H4 (cell line): ENCODE data around the gene HOMEZ. TPM values are rescaled to one million over a fixed set of nuclear protein-coding genes. Genes with fewer than 3 reads are reported as not detected.
A peak's percentile ranks its signal among the peaks of the same experiment; 100 is the strongest.
"Not testable (repeated sequence)": the region's sequence is repeated elsewhere in the genome, so short reads cannot be mapped to it uniquely, and the experiment has no call there.

Experiments
- DNase-seq: peaks from one replicate; pipeline ENCODE4 v3.0.0-alpha.2; 2015; ENCODE audit warnings: low spot score
- total RNA-seq: library from RNA; depleted of rRNA; stranded (reverse); fragments of >200 nt; shearing (Covaris generic); gene quantifications from 2 replicates; pipeline ENCODE4 v1.2.3, GENCODE V29; 2014

HOMEZ gene
- total RNA-seq, 1 experiment from 2014 or later: 11.4 TPM

GRCh38 chr14:23281247-23281646, 4.7 kb downstream of the HOMEZ start:
- DNase-seq: no peak

GRCh38 chr14:23277928-23278327, 8.0 kb downstream of the HOMEZ start:
- not testable (repeated sequence) for DNase-seq

- no peak for DNase-seq
These were observed 8.7 kb downstream of the HOMEZ start for GRCh38 chr14:23277189-23277588.

GRCh38 chr14:23275412-23275811, 10.5 kb downstream of the HOMEZ start:
- no peak for DNase-seq

GRCh38 chr14:23269193-23269592, 16.7 kb downstream of the HOMEZ start:
- no peak for DNase-seq

- DNase-seq: not testable (repeated sequence)
These were observed 25.1 kb downstream of the HOMEZ start for GRCh38 chr14:23260849-23261248.

- DNase-seq: no peak
These were observed 26.5 kb downstream of the HOMEZ start for GRCh38 chr14:23259426-23259825.

- no peak for DNase-seq
These were observed 27.7 kb downstream of the HOMEZ start for GRCh38 chr14:23258256-23258655.

- DNase-seq: no peak
These were observed 33.3 kb downstream of the HOMEZ start for GRCh38 chr14:23252420-23253333.

- DNase-seq: no peak
These were observed 33.9 kb downstream of the HOMEZ start for GRCh38 chr14:23252006-23252405.

- no peak for DNase-seq
These were observed 36.1 kb downstream of the HOMEZ start for GRCh38 chr14:23249824-23250223.

- peak; percentile 77 for DNase-seq
These were observed 37.3 kb downstream of the HOMEZ start for GRCh38 chr14:23248601-23249000.

GRCh38 chr14:23245282-23245681, 40.6 kb downstream of the HOMEZ start:
- DNase-seq: no peak

- DNase-seq: no peak
These were observed 42.9 kb downstream of the HOMEZ start for GRCh38 chr14:23243066-23243465.

GRCh38 chr14:23242076-23242475, 43.9 kb downstream of the HOMEZ start:
- no peak for DNase-seq

GRCh38 chr14:23241061-23241715, 44.7 kb downstream of the HOMEZ start:
- not testable (repeated sequence) for DNase-seq

GRCh38 chr14:23240661-23241060, 45.3 kb downstream of the HOMEZ start:
- DNase-seq: no peak

GRCh38 chr14:23237772-23238594, 47.9 kb downstream of the HOMEZ start, which contains the start of gene RNF212B:
TSS of gene RNF212B (plus strand) at chr14:23237936. CDS start at chr14:23240346, 2,410 bp downstream.
- DNase-seq: peak; percentile 91

- not testable (repeated sequence) for DNase-seq
These were observed 53.6 kb downstream of the HOMEZ start for GRCh38 chr14:23232241-23232808.

- no peak for DNase-seq
These were observed 57.1 kb downstream of the HOMEZ start for GRCh38 chr14:23228812-23229211.

- no peak for DNase-seq
These were observed 58.4 kb downstream of the HOMEZ start for GRCh38 chr14:23227566-23227965.

- DNase-seq: not testable (repeated sequence)
These were observed 61.0 kb downstream of the HOMEZ start for GRCh38 chr14:23224958-23225357.
